Lower leg skin (tissue), 3 donors: ENCODE data around the gene ZNHIT6.

Source experiments
- CTCF ChIP-seq, 3 donors: fragments of 450-650 bp; IDR thresholded peaks; one replicate each; pipeline ENCODE4 v1.5.1; 2016; ENCODE audit warnings: antibody characterized with exemption in 3 of 3, mild to moderate bottlenecking in 3 of 3, moderate library complexity in 2 of 3
- POLR2A ChIP-seq, 2 donors: fragments of 450-650 bp; IDR thresholded peaks; one replicate each; pipeline ENCODE4 v1.6.1; 2016 to 2017; ENCODE audit warnings: antibody characterized with exemption in 2 of 2, mild to moderate bottlenecking in 1 of 2, moderate library complexity in 1 of 2

DNA sequence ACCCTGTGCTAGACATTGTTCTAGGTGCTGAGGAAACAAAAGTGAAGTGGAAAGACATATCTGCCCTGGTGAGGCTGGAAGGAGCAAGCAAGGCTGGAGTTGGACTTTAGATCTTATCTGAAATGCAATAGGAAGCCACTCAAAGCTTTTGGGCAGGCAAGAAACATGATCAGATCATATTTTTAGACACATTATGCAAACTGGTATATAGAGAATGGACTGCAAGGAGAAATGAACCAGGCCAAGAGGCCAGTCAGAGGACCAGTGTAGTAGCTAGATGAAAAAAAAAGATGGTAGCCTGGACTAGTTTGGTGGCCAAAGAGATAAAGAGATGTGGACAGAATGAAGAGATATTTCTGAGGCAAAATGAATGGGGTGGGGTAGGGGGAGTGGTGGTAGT lies 81.4 kb downstream of the ZNHIT6 start:
- TF ChIP-seq CTCF (IDR thresholded peaks at IDR 0.05) = no peak
- no peak for TF ChIP-seq POLR2A (IDR thresholded peaks at IDR 0.05)
